Loucy (cell line): ENCODE data around the gene DDX6.
"Not testable (repeated sequence)": the region's sequence is repeated elsewhere in the genome, so short reads cannot be mapped to it uniquely, and the experiment has no call there.

ENCODE experiments used
- H2AFZ ChIP-seq: fragments of 200-600 bp; sonication (generic); 2 replicates; pipeline ENCODE4 v1.6.0; 2016; ENCODE audit warnings: antibody characterized with exemption, mild to moderate bottlenecking, low read length, moderate library complexity
- H3F3A ChIP-seq: fragments of 200-600 bp; 2 replicates; pipeline ENCODE4 v1.6.0; 2016; ENCODE audit warnings: antibody characterized with exemption, low read depth, mild to moderate bottlenecking
- H3K27me3 ChIP-seq: fragments of 200-600 bp; sonication (generic); 2 replicates; pipeline ENCODE4 v1.6.1; 2014; ENCODE audit warnings: low read length, mild to moderate bottlenecking; ENCODE audit not compliant: insufficient read depth, poor library complexity, severe bottlenecking
- H3K36me3 ChIP-seq: fragments of 200-600 bp; sonication (generic); 2 replicates; pipeline ENCODE4 v1.6.1; 2016; ENCODE audit warnings: low read length; ENCODE audit not compliant: insufficient read depth
- H3K4me1 ChIP-seq: fragments of 200-600 bp; sonication (generic); 2 replicates; pipeline ENCODE4 v1.5.1; 2014; ENCODE audit warnings: low read length, mild to moderate bottlenecking; ENCODE audit not compliant: insufficient read depth, poor library complexity, severe bottlenecking
- H3K4me2 ChIP-seq: fragments of 200-600 bp; sonication (generic); 2 replicates; pipeline ENCODE4 v1.6.0; 2014; ENCODE audit warnings: antibody characterized with exemption, low read length, low read depth, mild to moderate bottlenecking; ENCODE audit not compliant: poor library complexity, severe bottlenecking
- H3K4me3 ChIP-seq: fragments of 200-600 bp; sonication (generic); 2 replicates; pipeline ENCODE4 v1.5.1; 2014; ENCODE audit warnings: low read length, mild to moderate bottlenecking, mixed read lengths; ENCODE audit not compliant: poor library complexity, severe bottlenecking
- H3K79me2 ChIP-seq: fragments of 200-600 bp; sonication (generic); 2 replicates; pipeline ENCODE4 v1.6.1; 2014; ENCODE audit warnings: low read length; ENCODE audit not compliant: insufficient read depth
- H3K9ac ChIP-seq: fragments of 200-600 bp; sonication (generic); 2 replicates; pipeline ENCODE4 v1.6.0; 2014; ENCODE audit warnings: mild to moderate bottlenecking, low read depth, low read length, moderate library complexity; ENCODE audit not compliant: poor library complexity, severe bottlenecking
- H3K9me2 ChIP-seq: fragments of 200-600 bp; sonication (generic); replicated peaks from 2 replicates; pipeline ENCODE4 v1.6.1; 2016; ENCODE audit warnings: low read depth, low read length, mixed read lengths
- H3K9me3 ChIP-seq: fragments of 200-600 bp; sonication (generic); 2 replicates; pipeline ENCODE4 v1.6.1; 2014; ENCODE audit warnings: mild to moderate bottlenecking, antibody characterized with exemption, low read length, low read depth; ENCODE audit not compliant: insufficient read depth
- H4K20me1 ChIP-seq: fragments of 200-600 bp; sonication (generic); 2 replicates; pipeline ENCODE4 v1.6.0; 2014; ENCODE audit warnings: antibody characterized with exemption, low read length, mild to moderate bottlenecking; ENCODE audit not compliant: insufficient read depth, poor library complexity, severe bottlenecking
- CTCF ChIP-seq: fragments of 200-600 bp; sonication (generic); conservative IDR thresholded peaks from 2 replicates; pipeline ENCODE4 v1.5.1; 2014; ENCODE audit warnings: mild to moderate bottlenecking, antibody characterized with exemption, low read length
- EZH2phosphoT487 ChIP-seq: fragments of 200-600 bp; IDR thresholded peaks from 2 replicates; pipeline ENCODE4 v1.6.1; 2018; ENCODE audit warnings: antibody characterized with exemption, mild to moderate bottlenecking, moderate library complexity, borderline replicate concordance

DDX6 gene

GRCh38 chr11:118715245-118715831, 75.6 kb downstream of the DDX6 start:
- no peaks in the 10 kb centered on the region for H3K4me1 ChIP-seq
- no peak overlapping the region for H3K4me3 ChIP-seq
- H4K20me1 ChIP-seq, result no peaks in the 10 kb centered on the region
- no peak overlapping the region for H2AFZ ChIP-seq
- H3K9me2 ChIP-seq, result no peaks in the 10 kb centered on the region
- H3K79me2 ChIP-seq, result no peaks in the 10 kb centered on the region
- H3F3A ChIP-seq, result no peaks in the 10 kb centered on the region
- H3K36me3 ChIP-seq, result no peaks in the 10 kb centered on the region
- no peak for TF ChIP-seq CTCF
- TF ChIP-seq EZH2phosphoT487, result no peak
- H3K4me2 ChIP-seq, result no peak overlapping the region
- no peak overlapping the region for H3K9ac ChIP-seq
- H3K27me3 ChIP-seq, result no peaks in the 10 kb centered on the region
- H3K9me3 ChIP-seq, result no peaks in the 10 kb centered on the region

GRCh38 chr11:118714816-118715215, 76.1 kb downstream of the DDX6 start:
- no peaks in the 10 kb centered on the region for H4K20me1 ChIP-seq
- no peak overlapping the region for H3K4me3 ChIP-seq
- H3K27me3 ChIP-seq, result no peaks in the 10 kb centered on the region
- no peaks in the 10 kb centered on the region for H3F3A ChIP-seq
- no peaks in the 10 kb centered on the region for H3K79me2 ChIP-seq
- no peak for TF ChIP-seq EZH2phosphoT487
- no peak for TF ChIP-seq CTCF
- H3K9me3 ChIP-seq, result no peaks in the 10 kb centered on the region
- H3K36me3 ChIP-seq, result no peaks in the 10 kb centered on the region
- no peak overlapping the region for H3K4me2 ChIP-seq
- H2AFZ ChIP-seq, result no peak overlapping the region
- no peaks in the 10 kb centered on the region for H3K4me1 ChIP-seq
- H3K9ac ChIP-seq, result no peak overlapping the region
- H3K9me2 ChIP-seq, result no peaks in the 10 kb centered on the region

- H3K4me2 ChIP-seq, H3K79me2 ChIP-seq, H3K9me3 ChIP-seq, H3K9me2 ChIP-seq, H3K27me3 ChIP-seq, H2AFZ ChIP-seq, H3F3A ChIP-seq, H3K4me1 ChIP-seq, H3K9ac ChIP-seq, H4K20me1 ChIP-seq, H3K4me3 ChIP-seq, H3K36me3 ChIP-seq: not testable (repeated sequence)
Observed at GRCh38 chr11:118714416-118714815, 76.5 kb downstream of the DDX6 start.

- Histone ChIP-seq H3K4me2 (no peak overlapping the region), H2AFZ (no peak overlapping the region), H3K36me3 (no peaks in the 10 kb centered on the region), H3K9ac (no peak overlapping the region), H3K27me3 (peaks cover 3% of the 10 kb centered on the region), H3K9me3 (no peaks in the 10 kb centered on the region), H4K20me1 (no peaks in the 10 kb centered on the region), H3K4me3 (no peak overlapping the region), H3K9me2 (no peaks in the 10 kb centered on the region), H3K79me2 (no peaks in the 10 kb centered on the region), H3K4me1 (peaks cover 20% of the 10 kb centered on the region), H3F3A (no peaks in the 10 kb centered on the region)
- TF ChIP-seq EZH2phosphoT487 (no peak), CTCF (no peak)
Observed at GRCh38 chr11:118708296-118708695, 82.7 kb downstream of the DDX6 start.
